ENCODE measurements around the gene FHIT.

FHIT gene

DNA sequence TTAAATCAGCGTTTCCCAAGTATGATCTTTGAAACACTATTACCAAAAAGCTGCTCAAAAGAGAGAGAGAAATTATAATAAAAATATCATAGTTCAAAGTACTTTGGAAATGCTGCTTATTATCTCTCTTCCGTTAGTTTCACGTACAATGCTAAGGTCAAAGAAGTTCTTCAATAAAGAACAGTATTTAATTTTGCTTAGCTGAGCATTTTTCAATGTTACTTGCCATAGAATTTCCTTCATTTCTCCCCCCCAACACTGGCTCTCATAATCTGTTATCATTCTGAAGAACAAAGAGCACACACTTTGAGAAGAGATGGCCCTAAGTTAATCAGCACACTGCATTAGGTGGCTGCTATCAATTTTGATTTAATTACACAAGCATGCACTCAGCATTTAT, 1360.6 kb downstream of the FHIT start:
- no peak for DNase-seq

DNA sequence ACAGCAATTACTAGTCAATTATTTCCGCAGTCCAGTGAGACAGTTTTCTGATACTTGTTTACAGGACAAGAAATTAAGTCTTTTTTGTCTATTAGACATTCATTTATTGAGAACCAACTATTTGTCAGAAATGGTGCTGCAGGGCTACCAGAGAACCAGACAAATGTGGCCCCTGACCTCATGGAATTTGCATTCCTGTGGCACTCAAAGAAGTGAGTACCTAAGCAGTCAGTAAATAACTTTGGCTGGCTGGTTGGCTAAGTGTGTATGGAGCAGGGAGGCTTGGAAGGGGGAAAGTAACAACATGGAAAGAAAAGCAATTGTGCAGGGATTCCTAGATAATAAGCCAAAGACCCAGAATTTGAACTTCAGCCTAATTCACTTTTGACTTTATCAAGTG, 1364.5 kb downstream of the FHIT start:
- DNase-seq, result no peak

DNA sequence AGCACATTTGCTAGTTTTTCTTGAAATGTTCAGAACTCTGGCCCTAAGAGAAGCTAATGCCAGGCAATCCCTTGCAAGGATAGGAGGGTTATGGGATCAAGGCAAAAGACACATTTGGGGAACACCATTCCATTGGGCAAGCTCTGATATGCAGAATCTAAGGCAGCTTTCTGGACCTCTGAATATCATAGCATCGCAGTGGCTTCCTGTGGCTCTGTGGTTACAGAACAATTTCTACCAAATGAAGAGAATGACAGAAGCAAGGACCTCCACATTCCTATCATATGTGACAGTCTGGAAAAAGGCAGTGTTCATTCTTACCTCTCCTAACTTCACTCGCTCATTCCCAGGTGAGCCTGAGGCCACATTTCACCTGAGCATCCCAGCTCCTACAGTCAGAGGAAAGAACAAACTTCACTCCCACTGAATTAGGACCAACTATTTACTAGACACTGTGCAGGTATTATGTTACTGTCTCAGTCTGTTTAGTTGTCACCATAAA, 1365.3 kb downstream of the FHIT start:
- DNase-seq, result no peak

DNA sequence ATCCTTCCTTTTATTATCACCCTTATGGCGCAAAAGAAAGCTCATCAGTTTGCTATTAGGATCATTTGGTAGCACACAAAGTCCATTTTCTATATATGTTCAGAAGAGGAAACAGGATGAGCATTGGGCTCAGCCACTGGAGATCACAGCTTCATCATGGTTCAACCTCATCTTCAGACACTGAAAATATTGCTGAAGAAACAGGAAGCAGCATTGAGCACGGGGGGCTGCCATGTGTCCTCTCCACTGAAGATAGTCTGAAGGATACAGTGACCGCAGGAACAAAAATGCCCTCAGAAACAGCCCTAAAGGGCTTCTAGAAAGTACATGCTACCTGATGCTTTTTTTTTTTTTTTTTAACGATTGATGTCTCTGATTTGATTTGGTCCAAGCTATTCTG, 1366.2 kb downstream of the FHIT start:
- no peak for DNase-seq

DNA sequence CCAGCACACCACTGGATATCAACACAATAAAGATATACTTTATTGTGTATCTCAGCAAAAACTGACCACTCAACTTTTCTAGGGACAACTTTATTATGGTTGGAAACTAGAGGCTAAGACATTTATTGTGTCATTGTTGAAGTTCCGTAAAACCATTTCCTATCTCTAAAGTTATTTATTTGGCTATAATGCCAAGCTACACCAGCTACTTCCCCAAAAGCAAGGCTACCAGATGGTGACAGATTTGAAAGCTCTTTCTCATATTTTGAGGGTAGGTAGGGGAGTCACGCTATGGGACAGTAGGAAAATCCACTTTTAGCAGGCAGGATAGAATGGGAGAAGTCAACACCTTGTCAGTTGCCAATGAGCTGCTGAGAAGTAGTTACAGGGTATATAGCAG, 1366.8 kb downstream of the FHIT start:
- DNase-seq, result no peak

DNA sequence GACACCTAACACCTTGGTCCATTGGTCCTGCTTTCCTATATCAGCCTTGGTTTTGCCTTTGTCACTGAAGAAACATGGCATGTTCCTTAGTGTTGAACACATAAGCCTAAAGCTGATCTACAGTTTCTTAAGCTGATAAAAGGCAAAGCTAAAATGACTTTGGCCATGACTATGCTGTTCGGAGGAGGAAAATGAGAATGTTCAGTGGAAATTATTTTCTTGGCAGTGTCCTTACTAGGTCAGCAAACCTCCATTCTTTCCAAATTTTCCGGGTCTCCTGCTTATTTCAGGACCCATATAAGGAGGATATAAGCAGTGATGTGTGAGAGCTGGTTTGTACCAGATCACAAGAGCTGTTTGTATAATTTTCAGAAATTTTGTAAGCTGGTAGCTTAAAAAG, 1368.5 kb downstream of the FHIT start:
- no peak for DNase-seq

DNA sequence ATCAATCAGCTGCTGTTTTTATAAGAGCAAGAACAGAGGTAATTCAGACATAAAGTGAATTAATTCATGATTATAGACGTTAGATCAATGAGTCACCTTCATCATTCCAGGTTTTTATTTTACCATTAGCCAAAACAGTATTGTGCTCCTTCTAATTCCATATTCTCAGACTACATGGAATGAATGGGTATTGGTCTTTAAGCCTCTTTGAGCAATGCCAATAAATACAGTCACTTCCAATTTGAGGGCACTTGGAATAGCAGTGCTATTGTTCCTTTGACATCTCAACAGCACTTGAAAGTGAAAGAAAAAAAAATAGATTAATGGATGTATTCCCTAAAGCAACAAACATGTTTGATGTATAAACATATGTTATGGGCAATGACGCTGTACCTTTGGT, 1370.5 kb downstream of the FHIT start:
- no peak for DNase-seq

DNA sequence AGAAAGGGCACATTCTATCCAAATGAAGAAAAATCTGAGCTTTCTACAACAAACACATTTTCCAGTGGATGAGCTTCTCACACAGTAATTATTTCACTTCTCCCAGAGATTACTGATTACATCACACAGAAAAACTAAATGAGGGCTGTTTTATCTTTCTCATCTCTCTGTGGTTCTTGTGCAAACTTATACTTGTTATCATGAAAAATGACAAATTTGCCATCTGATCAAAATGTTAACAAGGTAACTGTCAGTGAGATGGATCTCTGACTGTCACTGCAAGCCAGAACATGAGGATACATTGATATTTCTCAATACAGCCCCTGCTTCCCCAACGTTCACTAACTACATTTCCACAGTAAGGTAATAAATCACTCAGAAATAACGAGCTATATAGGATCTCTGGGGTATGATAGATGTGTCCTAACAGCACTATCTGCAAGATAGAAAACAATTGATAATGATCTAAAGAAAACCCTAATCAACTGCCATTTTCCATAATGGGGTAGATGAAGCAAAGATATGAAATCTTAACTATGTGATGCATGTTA, 1372.1 kb downstream of the FHIT start:
- peak; percentile 34 for DNase-seq

DNA sequence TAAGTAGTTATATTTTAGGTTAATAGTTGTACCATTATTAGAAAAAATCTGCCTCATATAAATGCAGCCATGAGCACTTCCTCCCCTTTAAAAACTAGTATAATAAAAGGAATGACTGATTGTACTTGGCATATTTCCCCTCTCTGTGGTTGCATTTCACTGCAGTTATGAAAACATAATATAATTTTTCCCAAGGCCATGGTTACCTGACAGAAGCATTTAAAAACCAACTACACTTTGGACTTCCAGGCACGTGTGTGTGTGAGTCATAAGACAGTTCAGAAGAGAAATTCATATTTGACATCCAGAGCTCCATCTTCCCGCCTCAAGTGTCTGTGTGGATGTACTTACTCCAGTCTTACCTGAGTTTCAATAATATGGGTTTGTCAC, 1373.2 kb downstream of the FHIT start:
- DNase-seq, result no peak

DNA sequence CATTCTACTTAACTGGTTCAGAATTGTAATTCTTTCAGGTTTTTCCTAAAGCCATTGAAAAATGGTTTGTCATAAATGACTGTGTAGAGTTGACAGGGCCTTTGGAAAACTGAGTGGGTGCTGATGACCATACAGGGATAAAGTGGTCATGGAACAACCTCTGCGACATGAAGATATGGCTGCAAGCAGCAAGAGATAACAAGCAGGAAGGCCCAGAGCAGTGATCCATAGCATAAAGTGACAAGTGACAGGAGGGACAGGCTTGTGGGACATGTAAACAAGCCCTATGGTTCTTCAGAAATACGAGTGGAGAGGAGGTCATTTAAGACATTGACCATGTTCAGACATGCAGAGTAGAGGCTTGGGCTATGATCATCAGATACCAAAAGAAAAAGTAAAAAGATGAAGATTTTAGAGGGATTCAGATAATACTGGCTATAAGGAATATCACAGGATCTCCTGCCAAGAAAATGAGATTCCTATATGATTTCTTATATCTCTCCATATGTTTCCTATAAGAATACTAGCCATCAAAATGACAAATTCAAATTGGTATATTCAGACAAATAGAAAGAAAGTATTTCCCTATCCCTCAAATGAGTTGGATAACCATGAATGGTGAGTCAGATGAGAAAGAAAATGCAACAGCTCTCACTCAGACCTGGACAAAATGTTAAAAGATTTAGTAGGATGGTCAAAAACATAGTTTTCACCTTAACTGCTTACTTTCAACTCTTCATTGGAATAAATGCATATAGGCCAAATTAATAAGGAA, 1373.8 kb downstream of the FHIT start:
- DNase-seq, result no peak

DNA sequence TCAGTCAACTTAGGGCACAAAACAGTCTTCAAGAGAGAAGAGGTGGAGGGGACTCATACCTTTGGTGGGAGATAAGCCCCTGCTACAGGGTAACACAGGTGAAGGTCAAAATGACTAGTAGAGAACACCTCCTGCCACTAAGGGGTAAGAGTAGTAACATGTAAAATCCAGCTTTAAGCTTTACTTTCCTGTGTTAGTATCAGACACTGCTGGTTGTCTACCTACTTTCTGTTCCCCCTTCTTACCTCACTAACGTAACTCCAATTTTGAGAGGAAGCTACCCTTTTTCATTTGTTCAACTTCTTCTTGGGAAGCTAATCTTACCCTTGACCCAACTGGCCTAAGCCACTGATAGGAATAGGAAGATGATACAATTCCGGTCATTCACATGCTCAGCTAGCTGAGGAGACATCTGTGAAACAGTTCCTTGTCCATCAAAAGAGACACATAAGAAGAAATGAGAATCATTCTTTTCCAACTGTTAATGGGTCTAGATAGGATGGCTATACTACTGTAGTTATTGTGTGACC, 1374.7 kb downstream of the FHIT start:
- DNase-seq, result no peak

DNA sequence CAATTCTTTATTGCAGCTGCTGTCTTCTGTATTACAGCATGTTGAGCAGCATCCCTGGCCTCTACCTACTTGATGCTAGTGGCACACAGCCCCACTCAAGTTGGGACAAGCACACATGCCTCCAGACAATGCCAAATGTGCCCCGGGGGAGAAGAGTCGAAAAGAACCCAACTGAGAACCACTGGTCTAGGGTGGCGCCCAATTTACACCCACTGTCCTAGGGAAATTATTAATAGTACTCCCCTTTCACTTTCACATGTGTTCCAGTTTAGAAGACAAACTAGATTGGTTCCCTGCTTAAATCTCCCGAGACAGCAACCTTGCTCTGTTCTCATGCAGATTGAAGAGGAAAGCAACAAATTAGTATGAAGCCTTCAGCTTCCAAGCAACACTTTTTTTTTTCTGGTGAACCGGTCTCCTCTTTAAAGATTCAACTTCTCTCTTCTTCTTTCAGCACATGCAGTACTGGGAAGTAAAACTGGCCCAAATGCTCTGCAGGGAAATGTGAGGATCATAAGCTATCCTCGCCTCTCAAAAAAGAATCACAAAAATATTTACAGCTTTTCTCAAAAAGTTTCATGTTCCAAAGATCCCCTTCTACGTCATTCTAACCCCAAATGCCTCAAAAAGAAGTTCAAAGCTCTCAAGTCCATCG, 1377.5 kb downstream of the FHIT start:
- DNase-seq, result no peak

DNA sequence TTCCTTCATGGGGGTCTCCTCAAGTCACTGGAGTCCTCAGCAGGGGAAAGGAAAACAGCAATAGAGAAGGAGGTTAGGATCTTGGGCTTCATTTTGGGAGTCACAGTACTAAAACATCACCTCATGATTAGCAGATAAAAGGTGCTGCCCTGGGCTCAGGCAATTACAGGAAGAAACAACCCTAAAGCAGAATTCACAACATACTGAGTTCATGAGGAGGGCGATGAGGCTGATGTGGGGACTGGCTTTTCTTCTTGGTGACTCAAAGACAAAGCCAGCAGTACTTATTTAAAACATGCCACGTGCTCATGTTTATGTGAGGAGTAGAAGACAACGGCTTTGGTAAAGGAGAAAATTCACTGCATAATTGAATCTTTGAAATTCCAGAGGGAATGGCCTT, 1379.1 kb downstream of the FHIT start:
- no peak for DNase-seq

DNA sequence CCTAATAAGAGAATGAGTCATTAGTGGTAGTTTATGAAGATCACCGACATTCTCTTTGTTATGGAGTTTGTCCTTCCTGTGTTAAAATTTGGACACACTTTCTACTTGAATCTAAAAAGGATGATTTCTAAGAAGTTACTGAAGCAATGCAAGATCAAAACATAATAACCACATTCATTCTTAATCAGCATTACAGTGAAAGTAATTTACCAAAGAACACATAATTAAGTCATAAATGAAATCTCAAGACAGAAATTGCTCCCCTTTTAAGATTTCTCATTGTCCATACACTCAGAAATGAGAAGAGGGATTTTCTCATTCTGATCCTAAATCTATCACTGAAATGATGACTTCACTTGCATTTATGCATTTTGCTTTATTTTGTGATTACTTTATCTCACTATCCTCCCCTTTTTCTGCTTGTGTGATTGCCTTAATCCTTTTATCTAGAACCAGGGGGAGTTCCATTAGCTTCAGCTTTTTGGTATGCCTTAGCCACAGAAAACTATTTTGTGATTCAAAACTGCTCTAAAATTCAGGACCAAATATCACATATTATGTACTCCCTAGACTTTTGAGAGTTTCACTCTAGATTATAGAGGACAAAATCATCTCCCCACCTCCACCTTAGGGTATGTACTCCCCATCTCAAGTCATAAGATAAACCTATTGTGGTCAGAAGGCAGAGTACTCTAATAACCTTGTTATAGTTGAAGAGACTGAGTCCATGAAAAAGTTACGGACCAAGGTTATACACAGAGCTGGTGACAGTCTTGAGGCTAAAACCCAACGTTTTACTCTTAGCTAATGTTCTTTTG, 1383.9 kb downstream of the FHIT start:
- no peak for DNase-seq

DNA sequence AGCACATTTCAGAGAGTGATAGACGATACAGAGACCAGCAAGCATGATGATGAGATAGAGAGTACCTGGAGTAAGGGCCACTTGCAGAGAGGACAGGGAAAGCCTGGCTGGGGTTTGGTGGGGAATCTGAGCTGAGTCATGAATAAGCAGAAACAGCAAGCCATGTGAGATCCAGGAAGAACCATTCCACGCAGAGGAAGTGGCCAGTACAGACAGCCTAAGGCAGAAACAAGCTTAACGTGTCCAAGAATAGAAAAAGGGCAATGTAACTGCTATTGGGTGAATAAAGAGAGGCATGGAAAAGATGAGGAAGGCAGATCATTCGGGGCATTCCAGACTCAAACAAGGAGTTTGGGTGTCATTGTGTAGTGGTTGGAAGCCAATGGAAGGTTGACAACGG, 1385.2 kb downstream of the FHIT start:
- peak; percentile 12 for DNase-seq

DNA sequence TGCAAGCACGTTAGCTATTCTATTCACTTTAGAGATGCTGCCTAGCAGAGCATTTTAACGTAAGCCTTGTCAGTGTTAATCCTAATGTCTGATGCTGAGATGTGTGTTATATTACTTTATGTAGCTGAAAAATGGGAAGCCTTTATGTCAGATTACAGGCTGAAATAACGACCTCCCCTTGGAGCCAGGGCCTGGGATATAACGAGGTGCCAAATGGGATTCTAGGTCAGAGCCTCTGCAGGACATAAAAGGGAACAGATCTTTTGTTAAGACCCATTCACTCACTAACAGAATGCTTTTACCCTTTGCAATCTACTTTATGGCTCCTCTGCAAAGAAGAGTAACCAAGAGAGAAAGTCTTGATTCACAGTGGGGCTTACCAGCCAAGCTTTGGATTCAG, 1385.9 kb downstream of the FHIT start:
- DNase-seq, result peak; percentile 35

DNA sequence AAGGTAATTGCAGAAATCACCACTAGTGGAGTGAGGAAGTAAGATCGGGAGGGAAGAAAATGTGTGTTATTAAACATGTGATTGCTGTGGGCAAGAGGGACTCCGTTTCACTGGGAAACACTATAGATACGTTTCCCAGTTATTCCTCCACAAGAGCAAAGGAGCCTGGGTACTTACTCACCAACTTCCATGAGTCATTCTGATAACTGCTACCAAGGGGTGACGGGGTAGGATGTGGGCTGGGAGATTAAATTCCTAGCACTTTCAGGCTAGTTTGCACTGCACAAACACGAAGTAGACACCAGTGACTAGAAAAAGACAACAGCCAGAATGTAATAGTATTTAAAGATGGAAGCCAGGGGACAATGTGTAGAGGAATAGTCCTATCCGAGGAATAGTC, 1388.6 kb downstream of the FHIT start:
- DNase-seq, result no peak

DNA sequence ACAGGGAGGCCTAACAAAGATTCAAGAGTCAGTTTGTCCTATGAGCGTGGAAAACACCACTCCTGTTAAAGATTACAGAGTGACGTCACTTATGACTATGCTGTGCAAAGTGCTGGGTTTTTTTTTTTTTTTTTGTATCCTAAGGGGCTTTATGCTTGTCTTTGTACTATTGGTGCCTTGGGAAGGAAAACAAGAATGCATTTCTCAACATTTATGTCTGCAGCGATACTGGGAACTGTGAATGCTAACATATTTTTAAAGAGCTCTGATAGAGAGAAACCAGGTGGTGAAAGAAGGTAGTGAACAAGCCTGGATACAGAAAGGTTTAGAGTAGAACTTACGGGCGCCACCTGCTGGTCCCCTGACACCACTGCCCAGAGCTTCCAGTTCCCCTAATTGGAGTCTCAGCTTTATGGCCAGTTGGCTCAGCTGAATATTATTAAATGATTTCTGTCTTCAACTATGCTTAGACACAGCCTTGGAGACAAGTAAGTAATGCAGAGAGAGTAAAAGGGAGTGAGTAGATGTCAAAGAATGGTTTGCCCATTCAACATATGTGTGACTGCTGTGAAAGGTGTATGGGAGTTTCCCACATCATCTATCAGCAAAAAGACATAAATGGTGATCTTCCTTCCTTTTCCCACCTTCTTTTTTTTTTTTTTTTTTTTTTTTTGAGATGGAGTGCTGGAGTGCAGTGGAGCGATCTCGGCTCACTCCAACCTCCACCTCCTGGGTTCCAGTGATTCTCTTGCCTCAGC, 1393.5 kb downstream of the FHIT start:
- DNase-seq, result peak; percentile 81

DNA sequence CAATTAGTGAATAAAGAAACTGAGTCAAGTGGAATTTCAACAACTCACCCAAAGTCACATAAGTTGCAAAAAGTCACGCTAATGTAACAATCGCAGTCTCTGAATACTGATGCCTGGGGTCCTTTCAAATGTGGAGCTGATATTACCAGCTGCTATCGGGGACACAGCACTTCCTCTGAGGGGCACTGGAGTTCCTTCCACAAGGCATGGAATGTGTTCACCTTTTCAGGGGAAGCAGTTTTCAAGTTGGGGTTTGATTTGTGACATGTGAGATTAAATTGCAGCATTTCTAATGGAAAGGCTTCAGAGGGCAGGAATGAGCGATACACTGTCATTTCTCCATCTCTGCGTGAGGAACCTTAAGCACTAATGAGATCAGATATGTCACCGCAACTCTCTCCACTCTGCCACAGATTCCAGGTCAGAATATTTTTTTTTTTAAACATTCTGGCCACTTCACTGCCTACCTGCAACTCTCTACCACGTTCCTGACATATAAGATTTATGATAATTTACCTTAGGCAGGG, 1394.3 kb downstream of the FHIT start:
- DNase-seq, result peak; percentile 2

DNA sequence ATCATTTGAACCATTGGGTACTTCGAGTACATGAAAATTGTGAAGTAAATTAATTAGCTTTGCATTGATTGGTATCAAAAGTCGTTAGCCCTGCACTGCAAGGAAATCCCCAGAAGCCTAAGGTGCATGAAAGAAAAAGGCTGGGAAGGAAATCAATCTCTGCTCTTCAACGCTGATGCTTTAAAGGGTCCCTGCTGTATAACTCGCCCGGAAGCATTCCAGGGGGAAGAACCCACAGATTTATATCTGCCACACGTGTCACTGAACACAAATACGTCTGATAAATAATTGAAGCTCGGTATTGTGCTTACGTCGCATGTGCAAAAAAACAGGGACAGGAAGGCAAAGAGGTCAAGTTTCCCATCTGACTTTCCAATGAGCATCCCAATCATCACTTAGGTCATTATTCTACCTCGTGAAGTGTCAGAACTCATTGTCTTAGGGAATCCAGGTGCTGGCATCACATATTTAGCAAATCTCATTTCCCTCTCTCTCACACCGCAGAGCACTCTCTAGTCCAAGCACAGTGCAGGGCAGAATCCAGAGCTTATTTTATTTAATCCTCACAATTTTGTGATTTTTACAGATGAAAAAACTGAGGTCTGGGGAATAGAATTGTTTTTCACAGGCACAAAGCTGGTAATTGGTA, 1397.1 kb downstream of the FHIT start:
- DNase-seq, result no peak

DNA sequence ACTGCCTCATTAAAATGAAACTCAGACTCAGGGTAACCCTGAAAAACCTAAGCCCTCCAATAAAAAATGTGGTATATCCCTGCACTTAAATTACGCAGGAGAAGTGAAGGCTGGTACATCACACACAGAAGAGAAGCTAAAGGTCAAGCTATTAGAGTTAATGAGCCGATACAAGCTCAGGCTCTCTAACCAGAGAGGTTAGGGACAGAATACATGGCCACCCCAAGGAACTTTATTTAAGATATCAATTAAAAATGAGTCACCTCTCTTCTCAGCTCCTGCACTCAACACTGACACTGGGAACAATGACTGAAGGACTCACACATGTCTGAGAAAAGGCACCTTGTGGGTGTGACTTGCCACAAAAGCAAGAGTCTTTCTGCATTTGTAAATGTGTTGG, 1400.8 kb downstream of the FHIT start:
- DNase-seq, result peak; percentile 80

DNA sequence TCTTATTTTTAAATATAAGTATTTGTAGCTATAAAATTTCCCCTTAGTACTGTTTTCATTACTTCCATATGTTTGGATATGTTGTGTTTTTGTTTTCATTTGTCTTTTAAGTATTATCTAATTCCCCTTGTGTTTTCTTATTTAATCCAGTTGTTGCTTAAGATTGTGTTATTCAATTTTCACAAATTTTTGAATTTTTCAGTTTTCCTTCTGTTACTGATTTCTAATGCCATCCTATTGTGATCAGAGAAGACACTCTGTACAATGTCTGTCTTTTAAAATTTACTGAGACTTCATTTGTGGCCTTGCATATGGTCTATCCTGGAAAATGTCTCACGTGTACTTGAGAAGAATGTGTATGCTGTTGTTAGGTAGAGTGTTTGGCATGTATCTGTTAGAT, 1405.9 kb downstream of the FHIT start:
- DNase-seq, result no peak
